ENCODE results near the gene DHRS1. TPM values are rescaled to one million over a fixed set of nuclear protein-coding genes. Genes with fewer than 3 reads are reported as not detected.

The DHRS1 gene
- total RNA-seq, 1 experiment from 2014 or later: 8.9 TPM

DNA sequence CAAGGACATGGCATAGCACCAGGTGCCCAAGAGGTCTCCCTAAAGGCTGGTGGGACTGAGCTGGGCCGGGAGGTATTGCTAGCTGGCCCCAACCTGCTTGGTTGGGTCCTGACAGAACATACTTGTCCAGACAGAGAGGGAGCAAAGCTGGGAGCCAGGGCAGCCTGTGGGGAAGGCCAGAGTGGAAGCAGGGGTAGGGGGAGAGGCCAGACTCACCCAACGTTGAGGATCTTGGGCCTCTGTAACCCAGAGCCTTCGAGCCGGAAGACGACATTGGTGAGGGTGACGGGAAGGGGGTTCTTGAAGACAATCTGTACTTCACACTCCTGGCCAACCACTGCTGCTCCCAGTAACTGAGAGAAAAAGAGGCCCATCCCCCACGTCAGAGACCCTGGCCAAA, 45.6 kb downstream of the DHRS1 start:
- H3K9me3 ChIP-seq (ENCODE audit: control insufficient read depth, insufficient read depth, low read depth, low read length): no peaks in the 10 kb centered on the region
- no peak for DNase-seq (ENCODE audit: low read depth, low spot score)
- H3K27ac ChIP-seq (ENCODE audit: low read length): no peak overlapping the region
- no peak for ATAC-seq
- ChIA-PET POLR2A (no interaction called here), CTCF (no interaction called here)
- BruUV-seq (replicated peaks): no TSS peak
- intact Hi-C loops (cut with micrococcal nuclease; ENCODE audit: unreplicated experiment) (no loop called here), in situ Hi-C loops (cut with HindIII; ENCODE audit: low pct_unique_long_range_greater_than_20kb, low sequenced_read_pairs) (no loop called here)
- H3K27me3 ChIP-seq (ENCODE audit: control insufficient read depth, insufficient read depth, low read length): no peaks in the 10 kb centered on the region
- H3K4me3 ChIP-seq (ENCODE audit: low read depth in 2 of 2, low read length in 2 of 2): no peak overlapping the region
- no peak for TF ChIP-seq POLR2AphosphoS5 (IDR thresholded peaks at IDR 0.05; ENCODE audit: low read depth, low read length)
- no peak for TF ChIP-seq CTCF (IDR thresholded peaks at IDR 0.05)
- no peak for TF ChIP-seq SIN3A (IDR thresholded peaks at IDR 0.05; ENCODE audit: borderline replicate concordance, insufficient read depth, low read depth, low read length)
- no peak for TF ChIP-seq TCF7L2 (IDR thresholded peaks at IDR 0.05; ENCODE audit: low read depth, low read length)
- TF ChIP-seq, protein P1, sequence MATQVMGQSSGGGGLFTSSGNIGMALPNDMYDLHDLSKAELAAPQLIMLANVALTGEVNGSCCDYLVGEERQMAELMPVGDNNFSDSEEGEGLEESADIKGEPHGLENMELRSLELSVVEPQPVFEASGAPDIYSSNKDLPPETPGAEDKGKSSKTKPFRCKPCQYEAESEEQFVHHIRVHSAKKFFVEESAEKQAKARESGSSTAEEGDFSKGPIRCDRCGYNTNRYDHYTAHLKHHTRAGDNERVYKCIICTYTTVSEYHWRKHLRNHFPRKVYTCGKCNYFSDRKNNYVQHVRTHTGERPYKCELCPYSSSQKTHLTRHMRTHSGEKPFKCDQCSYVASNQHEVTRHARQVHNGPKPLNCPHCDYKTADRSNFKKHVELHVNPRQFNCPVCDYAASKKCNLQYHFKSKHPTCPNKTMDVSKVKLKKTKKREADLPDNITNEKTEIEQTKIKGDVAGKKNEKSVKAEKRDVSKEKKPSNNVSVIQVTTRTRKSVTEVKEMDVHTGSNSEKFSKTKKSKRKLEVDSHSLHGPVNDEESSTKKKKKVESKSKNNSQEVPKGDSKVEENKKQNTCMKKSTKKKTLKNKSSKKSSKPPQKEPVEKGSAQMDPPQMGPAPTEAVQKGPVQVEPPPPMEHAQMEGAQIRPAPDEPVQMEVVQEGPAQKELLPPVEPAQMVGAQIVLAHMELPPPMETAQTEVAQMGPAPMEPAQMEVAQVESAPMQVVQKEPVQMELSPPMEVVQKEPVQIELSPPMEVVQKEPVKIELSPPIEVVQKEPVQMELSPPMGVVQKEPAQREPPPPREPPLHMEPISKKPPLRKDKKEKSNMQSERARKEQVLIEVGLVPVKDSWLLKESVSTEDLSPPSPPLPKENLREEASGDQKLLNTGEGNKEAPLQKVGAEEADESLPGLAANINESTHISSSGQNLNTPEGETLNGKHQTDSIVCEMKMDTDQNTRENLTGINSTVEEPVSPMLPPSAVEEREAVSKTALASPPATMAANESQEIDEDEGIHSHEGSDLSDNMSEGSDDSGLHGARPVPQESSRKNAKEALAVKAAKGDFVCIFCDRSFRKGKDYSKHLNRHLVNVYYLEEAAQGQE (IDR thresholded peaks at IDR 0.05; ENCODE audit: insufficient read depth in 1 of 2, low read depth in 2 of 2, low read length in 1 of 2): no peak
- H3K4me1 ChIP-seq (ENCODE audit: control insufficient read depth, insufficient read depth, low read length): no peaks in the 10 kb centered on the region
- no peaks in the 10 kb centered on the region for H3K36me3 ChIP-seq (ENCODE audit: control insufficient read depth, insufficient read depth, low read length)

DNA sequence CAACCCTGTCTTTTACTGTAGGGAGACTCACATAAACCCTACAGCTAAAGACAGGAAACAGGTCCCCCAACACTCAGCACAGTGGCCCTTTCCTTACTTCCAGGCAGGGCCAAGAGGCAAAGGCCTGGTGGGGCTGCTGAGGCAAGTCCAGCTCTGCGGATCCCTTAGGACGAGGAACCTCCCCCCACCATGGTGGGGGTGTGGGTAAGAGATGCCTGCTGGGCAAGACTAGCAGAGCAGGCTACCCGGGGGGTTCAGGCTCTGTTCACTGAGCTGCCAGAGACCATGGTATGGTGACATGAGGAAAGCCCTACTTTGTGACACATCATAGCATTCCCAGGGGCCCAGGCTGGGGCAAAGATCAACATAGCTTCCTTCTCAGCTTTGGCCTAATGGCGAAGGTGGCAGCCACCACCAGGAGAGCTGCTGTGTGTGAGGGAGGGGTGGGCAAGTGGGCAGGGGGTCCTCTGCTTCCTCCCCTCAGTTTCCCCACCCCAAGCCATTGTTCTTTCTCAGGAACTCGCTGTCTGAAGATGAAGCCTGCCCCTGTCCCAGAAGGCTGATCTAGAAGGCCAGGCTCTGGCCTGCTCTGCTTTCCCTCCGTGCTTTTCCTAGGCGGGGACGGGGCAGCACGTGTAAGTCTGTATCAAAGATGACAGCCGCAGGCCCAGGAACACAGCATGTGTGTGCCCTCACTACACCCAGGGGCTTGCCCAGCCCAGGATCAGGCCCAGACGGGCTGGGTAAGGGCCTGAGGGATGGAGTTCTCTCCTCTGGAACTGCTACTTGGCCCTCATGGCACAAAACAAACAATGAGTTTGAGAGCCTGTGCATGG, 47.1 kb downstream of the DHRS1 start:
- H3K4me3 ChIP-seq (ENCODE audit: low read depth in 2 of 2, low read length in 2 of 2): no peak overlapping the region
- BruUV-seq (replicated peaks): no TSS peak
- ChIA-PET POLR2A (no interaction called here), CTCF (no interaction called here)
- no peak for TF ChIP-seq POLR2AphosphoS5 (IDR thresholded peaks at IDR 0.05; ENCODE audit: low read depth, low read length)
- no peak for TF ChIP-seq CTCF (IDR thresholded peaks at IDR 0.05)
- no peak for TF ChIP-seq TCF7L2 (IDR thresholded peaks at IDR 0.05; ENCODE audit: low read depth, low read length)
- TF ChIP-seq SIN3A (IDR thresholded peaks at IDR 0.05; ENCODE audit: borderline replicate concordance, insufficient read depth, low read depth, low read length): no peak
- TF ChIP-seq, protein P1 (IDR thresholded peaks at IDR 0.05; ENCODE audit: insufficient read depth in 1 of 2, low read depth in 2 of 2, low read length in 1 of 2): no peak
- H3K27me3 ChIP-seq (ENCODE audit: control insufficient read depth, insufficient read depth, low read length): no peaks in the 10 kb centered on the region
- no peak overlapping the region for H3K27ac ChIP-seq (ENCODE audit: low read length)
- no peaks in the 10 kb centered on the region for H3K4me1 ChIP-seq (ENCODE audit: control insufficient read depth, insufficient read depth, low read length)
- ATAC-seq: no peak
- H3K36me3 ChIP-seq (ENCODE audit: control insufficient read depth, insufficient read depth, low read length): no peaks in the 10 kb centered on the region
- intact Hi-C loops (cut with micrococcal nuclease; ENCODE audit: unreplicated experiment): no loop called here
- no peak for DNase-seq (ENCODE audit: low read depth, low spot score)
- in situ Hi-C loops (cut with HindIII; ENCODE audit: low pct_unique_long_range_greater_than_20kb, low sequenced_read_pairs): no loop called here
- H3K9me3 ChIP-seq (ENCODE audit: control insufficient read depth, insufficient read depth, low read depth, low read length): no peaks in the 10 kb centered on the region

Data from Panc1 (cell line).